ENCODE results near the gene LRRK1.

LRRK1 gene

DNA sequence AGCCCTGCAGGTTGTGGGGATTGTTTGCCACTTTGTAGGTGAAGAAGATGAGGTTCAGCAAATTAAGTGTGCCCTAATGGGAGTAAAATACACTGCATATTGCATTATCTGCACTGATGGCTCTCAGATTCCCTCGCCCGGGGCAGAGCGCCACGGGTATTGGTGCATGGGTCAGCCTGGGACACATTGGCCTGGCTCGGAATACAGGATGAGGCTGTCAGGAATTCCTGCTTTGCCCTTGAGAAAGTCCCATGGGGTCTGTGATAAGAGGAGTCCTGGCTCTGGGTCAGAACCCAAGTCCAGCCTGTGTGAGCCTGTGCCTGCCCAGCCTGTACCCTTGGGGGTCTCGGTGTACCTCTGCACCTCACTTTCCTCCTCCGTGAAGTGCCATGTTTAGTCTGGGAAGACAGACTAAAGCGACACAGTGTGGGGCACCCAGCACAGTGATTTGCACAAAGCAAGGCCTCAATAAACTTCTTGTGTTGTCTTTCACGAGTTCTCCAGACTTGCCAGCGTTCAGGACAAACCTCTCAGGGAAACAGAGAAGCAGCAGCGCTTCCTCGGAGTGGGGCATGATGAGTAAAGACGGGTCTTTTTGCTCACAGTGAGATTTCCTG, 107.6 kb downstream of the LRRK1 start:
- TF ChIP-seq NFIC (IDR thresholded peaks at IDR 0.05) (no peak), TAF1 (IDR thresholded peaks at IDR 0.05; ENCODE audit: low read depth) (no peak), CEBPB (IDR thresholded peaks at IDR 0.05) (no peak), EGR1 (IDR thresholded peaks at IDR 0.05) (no peak), EP300 (IDR thresholded peaks at IDR 0.05; ENCODE audit: borderline replicate concordance) (no peak), ZBTB7A (IDR thresholded peaks at IDR 0.05; ENCODE audit: low read depth) (no peak), USF1 (IDR thresholded peaks at IDR 0.05) (no peak), TCF12 (IDR thresholded peaks at IDR 0.05; ENCODE audit: low read depth) (no peak), CREB1 (IDR thresholded peaks at IDR 0.05; ENCODE audit: low read depth) (no peak), YY1 (IDR thresholded peaks at IDR 0.05; ENCODE audit: low read depth) (no peak), REST (IDR thresholded peaks at IDR 0.05; ENCODE audit: low read depth) (no peak), RAD21 (IDR thresholded peaks at IDR 0.05; ENCODE audit: low read depth) (no peak), MAX (IDR thresholded peaks at IDR 0.05) (no peak), FOXM1 (IDR thresholded peaks at IDR 0.05; ENCODE audit: borderline replicate concordance, low read depth) (no peak), TEAD4 (IDR thresholded peaks at IDR 0.05) (no peak)

GRCh38 chr15:101027273-101027901, 108.2 kb downstream of the LRRK1 start:
- TF ChIP-seq ZBTB7A (IDR thresholded peaks at IDR 0.05; ENCODE audit: low read depth) (no peak), NFIC (IDR thresholded peaks at IDR 0.05) (no peak), CEBPB (IDR thresholded peaks at IDR 0.05) (no peak), MAX (IDR thresholded peaks at IDR 0.05) (no peak)

GRCh38 chr15:101027920-101028319, 108.8 kb downstream of the LRRK1 start:
- no peak for TF ChIP-seq EP300 (IDR thresholded peaks at IDR 0.05; ENCODE audit: borderline replicate concordance)
- TF ChIP-seq RAD21 (IDR thresholded peaks at IDR 0.05; ENCODE audit: low read depth), result no peak
- TF ChIP-seq MAX (IDR thresholded peaks at IDR 0.05), result no peak
- TF ChIP-seq YY1 (IDR thresholded peaks at IDR 0.05; ENCODE audit: low read depth), result no peak
- TF ChIP-seq CEBPB (IDR thresholded peaks at IDR 0.05), result no peak
- TF ChIP-seq FOXM1 (IDR thresholded peaks at IDR 0.05; ENCODE audit: borderline replicate concordance, low read depth), result no peak
- no peak for TF ChIP-seq USF1 (IDR thresholded peaks at IDR 0.05)
- no peak for TF ChIP-seq TEAD4 (IDR thresholded peaks at IDR 0.05)
- no peak for TF ChIP-seq CREB1 (IDR thresholded peaks at IDR 0.05; ENCODE audit: low read depth)
- TF ChIP-seq TAF1 (IDR thresholded peaks at IDR 0.05; ENCODE audit: low read depth), result no peak
- no peak for TF ChIP-seq EGR1 (IDR thresholded peaks at IDR 0.05)
- no peak for TF ChIP-seq NFIC (IDR thresholded peaks at IDR 0.05)
- TF ChIP-seq TCF12 (IDR thresholded peaks at IDR 0.05; ENCODE audit: low read depth), result no peak
- TF ChIP-seq REST (IDR thresholded peaks at IDR 0.05; ENCODE audit: low read depth), result no peak
- TF ChIP-seq ZBTB7A (IDR thresholded peaks at IDR 0.05; ENCODE audit: low read depth), result no peak

- TF ChIP-seq TEAD4 (IDR thresholded peaks at IDR 0.05) (no peak), USF1 (IDR thresholded peaks at IDR 0.05) (no peak), YY1 (IDR thresholded peaks at IDR 0.05; ENCODE audit: low read depth) (no peak), CEBPB (IDR thresholded peaks at IDR 0.05) (no peak), REST (IDR thresholded peaks at IDR 0.05; ENCODE audit: low read depth) (no peak), TAF1 (IDR thresholded peaks at IDR 0.05; ENCODE audit: low read depth) (no peak), CREB1 (IDR thresholded peaks at IDR 0.05; ENCODE audit: low read depth) (no peak), MAX (IDR thresholded peaks at IDR 0.05) (no peak)
These were observed 109.2 kb downstream of the LRRK1 start for GRCh38 chr15:101028321-101028720.
